Stimulated activated CD4-positive, alpha-beta T cell treated with anti-CD3 and anti-CD28 coated beads, Interleukin-2, amount 100 ng/mL, for 4 hours (primary cell): ENCODE results near the gene GAPDHS.

Source experiments
- DNase-seq: peaks from one replicate; pipeline ENCODE4 v3.0.0-alpha.2; 2020; ENCODE audit warnings: low read depth

The GAPDHS gene

GRCh38 chr19:35557539-35558399 lies 24.5 kb downstream of the GAPDHS start:
- peak; percentile 34 for DNase-seq

GRCh38 chr19:35558400-35559280 lies 25.4 kb downstream of the GAPDHS start:
- no peak for DNase-seq

- DNase-seq = no peak
Measured at GRCh38 chr19:35559281-35559659, 26.0 kb downstream of the GAPDHS start.

- DNase-seq = no peak
Measured at GRCh38 chr19:35559781-35560180, 26.5 kb downstream of the GAPDHS start.

GRCh38 chr19:35560271-35560670 lies 27.0 kb downstream of the GAPDHS start:
- DNase-seq = no peak

GRCh38 chr19:35560677-35561076 lies 27.4 kb downstream of the GAPDHS start:
- DNase-seq = no peak

GRCh38 chr19:35561436-35561835 lies 28.2 kb downstream of the GAPDHS start:
- no peak for DNase-seq

- DNase-seq = no peak
Measured at GRCh38 chr19:35562336-35562735, 29.1 kb downstream of the GAPDHS start.

- no peak for DNase-seq
Measured at GRCh38 chr19:35562776-35563175, 29.5 kb downstream of the GAPDHS start.

GRCh38 chr19:35563207-35563829 lies 30.1 kb downstream of the GAPDHS start, which contains the start of gene ATP4A:
Gene ATP4A (minus strand): TSS chr19:35563658. CDS start chr19:35563629, 29 bp downstream.
- DNase-seq = no peak

GRCh38 chr19:35565016-35565856 lies 32.0 kb downstream of the GAPDHS start:
- DNase-seq = no peak

GRCh38 chr19:35566738-35567137 lies 33.5 kb downstream of the GAPDHS start:
- no peak for DNase-seq

GRCh38 chr19:35569281-35569781 lies 36.1 kb downstream of the GAPDHS start:
- DNase-seq = no peak

GRCh38 chr19:35571406-35571965 lies 38.2 kb downstream of the GAPDHS start:
- no peak for DNase-seq

GRCh38 chr19:35577918-35578317 lies 44.7 kb downstream of the GAPDHS start:
- no peak for DNase-seq

- DNase-seq = no peak
Measured at GRCh38 chr19:35578707-35579106, 45.5 kb downstream of the GAPDHS start.

GRCh38 chr19:35582760-35583159 lies 49.5 kb downstream of the GAPDHS start:
- no peak for DNase-seq

GRCh38 chr19:35585848-35586247 lies 52.6 kb downstream of the GAPDHS start, which contains the start of gene PMIS2:
Gene PMIS2 (plus strand): TSS chr19:35586173. CDS start chr19:35586260, 87 bp downstream.
- no peak for DNase-seq

GRCh38 chr19:35587321-35587720 lies 54.1 kb downstream of the GAPDHS start:
- DNase-seq = no peak

- DNase-seq = no peak
Measured at GRCh38 chr19:35590875-35591274, 57.6 kb downstream of the GAPDHS start.

GRCh38 chr19:35592226-35592625 lies 59.0 kb downstream of the GAPDHS start:
- no peak for DNase-seq
